ENCODE data around the gene FOXF1. TPM values are rescaled to one million over a fixed set of nuclear protein-coding genes. Genes with fewer than 3 reads are reported as not detected.

The FOXF1 gene
- polyA plus RNA-seq, 1 donor (not counting 4 experiments of a cell fraction or from before 2014, with no cell fraction given): not detected

GRCh38 chr16:86495357-86495701 is 15.0 kb upstream of the FOXF1 start:
- no peaks in the 10 kb centered on the region for H3K79me2 ChIP-seq (ENCODE audit: control insufficient read depth, insufficient read depth, low read length)
- H3K4me3 ChIP-seq (ENCODE audit: control insufficient read depth in 2 of 3, extremely low read depth in 1 of 3, insufficient read depth in 2 of 3, low read depth in 1 of 3, low read length in 3 of 3): no peak overlapping the region
- dilution Hi-C loops (cut with MboI; ENCODE audit: extremely low pct_ligation_motif_present, low sequenced_read_pairs): no loop called here
- H3K9me3 ChIP-seq (ENCODE audit: control insufficient read depth, low read depth, low read length): no peaks in the 10 kb centered on the region
- H3K9me1 ChIP-seq (ENCODE audit: control insufficient read depth, extremely low read depth, insufficient read depth, low read length): no peaks in the 10 kb centered on the region
- no peaks in the 10 kb centered on the region for H3K4me1 ChIP-seq (ENCODE audit: control insufficient read depth, extremely low read depth, insufficient read depth, low read length)
- DNase-seq (ENCODE audit: low read depth, low spot score) (no peak), FAIRE-seq (no peak)
- no peaks in the 10 kb centered on the region for H3K36me3 ChIP-seq (ENCODE audit: control insufficient read depth in 2 of 2, extremely low read depth in 1 of 2, insufficient read depth in 2 of 2, low read length in 2 of 2)
- TF ChIP-seq EZH2 (IDR thresholded peaks at IDR 0.05; ENCODE audit: low read length) (no peak), CTCF (optimal IDR thresholded peaks at IDR 0.05 in 1 of 3, IDR thresholded peaks at IDR 0.05 in 1 of 3, conservative IDR thresholded peaks at IDR 0.05 in 1 of 3; ENCODE audit: extremely low read depth in 1 of 3, insufficient read depth in 2 of 3, low read length in 3 of 3) (no peak)
- no peaks in the 10 kb centered on the region for H4K20me1 ChIP-seq (ENCODE audit: control insufficient read depth, extremely low read depth, insufficient read depth, low read length)
- H3K9ac ChIP-seq (ENCODE audit: control insufficient read depth, extremely low read depth, insufficient read depth, low read length): no peak overlapping the region
- H3K27ac ChIP-seq (ENCODE audit: control insufficient read depth, insufficient read depth, low read length): no peak overlapping the region
- H3K27me3 ChIP-seq (ENCODE audit: control insufficient read depth, extremely low read depth, insufficient read depth, low read length): peaks cover 93% of the 10 kb centered on the region
- no peak overlapping the region for H3K4me2 ChIP-seq (ENCODE audit: control insufficient read depth, extremely low read depth, insufficient read depth, low read depth, low read length)
- H2AFZ ChIP-seq (ENCODE audit: control insufficient read depth, low read length): no peak overlapping the region

- no peaks in the 10 kb centered on the region for H3K9me1 ChIP-seq (ENCODE audit: control insufficient read depth, extremely low read depth, insufficient read depth, low read length)
- no peak overlapping the region for H3K9ac ChIP-seq (ENCODE audit: control insufficient read depth, extremely low read depth, insufficient read depth, low read length)
- H3K79me2 ChIP-seq (ENCODE audit: control insufficient read depth, insufficient read depth, low read length): no peaks in the 10 kb centered on the region
- H3K4me3 ChIP-seq (ENCODE audit: control insufficient read depth in 2 of 3, extremely low read depth in 1 of 3, insufficient read depth in 2 of 3, low read depth in 1 of 3, low read length in 3 of 3): no peak overlapping the region
- H2AFZ ChIP-seq (ENCODE audit: control insufficient read depth, low read length): no peak overlapping the region
- H3K27me3 ChIP-seq (ENCODE audit: control insufficient read depth, extremely low read depth, insufficient read depth, low read length): peaks cover 94% of the 10 kb centered on the region
- dilution Hi-C loops (cut with MboI; ENCODE audit: extremely low pct_ligation_motif_present, low sequenced_read_pairs): no loop called here
- H3K4me1 ChIP-seq (ENCODE audit: control insufficient read depth, extremely low read depth, insufficient read depth, low read length): no peaks in the 10 kb centered on the region
- H3K9me3 ChIP-seq (ENCODE audit: control insufficient read depth, low read depth, low read length): no peaks in the 10 kb centered on the region
- FAIRE-seq: no peak
- no peak overlapping the region for H3K4me2 ChIP-seq (ENCODE audit: control insufficient read depth, extremely low read depth, insufficient read depth, low read depth, low read length)
- DNase-seq (ENCODE audit: low read depth, low spot score): no peak
- no peaks in the 10 kb centered on the region for H4K20me1 ChIP-seq (ENCODE audit: control insufficient read depth, extremely low read depth, insufficient read depth, low read length)
- TF ChIP-seq CTCF (optimal IDR thresholded peaks at IDR 0.05 in 1 of 3, IDR thresholded peaks at IDR 0.05 in 1 of 3, conservative IDR thresholded peaks at IDR 0.05 in 1 of 3; ENCODE audit: extremely low read depth in 1 of 3, insufficient read depth in 2 of 3, low read length in 3 of 3) (no peak), EZH2 (IDR thresholded peaks at IDR 0.05; ENCODE audit: low read length) (no peak)
- H3K27ac ChIP-seq (ENCODE audit: control insufficient read depth, insufficient read depth, low read length): no peak overlapping the region
- no peaks in the 10 kb centered on the region for H3K36me3 ChIP-seq (ENCODE audit: control insufficient read depth in 2 of 2, extremely low read depth in 1 of 2, insufficient read depth in 2 of 2, low read length in 2 of 2)
Measured at GRCh38 chr16:86495756-86496261, 14.5 kb upstream of the FOXF1 start.

Data from keratinocyte (primary cell).